HG03432 (cell line): ENCODE measurements around the gene PEX6.

Experiments
- ATAC-seq: cut with Tn5 transposase; IDR thresholded peaks from one replicate; pipeline ENCODE4 v1.9.1; 2021; ENCODE audit warnings: mild to moderate bottlenecking, moderate library complexity; ENCODE audit not compliant: unreplicated experiment

The PEX6 gene

DNA sequence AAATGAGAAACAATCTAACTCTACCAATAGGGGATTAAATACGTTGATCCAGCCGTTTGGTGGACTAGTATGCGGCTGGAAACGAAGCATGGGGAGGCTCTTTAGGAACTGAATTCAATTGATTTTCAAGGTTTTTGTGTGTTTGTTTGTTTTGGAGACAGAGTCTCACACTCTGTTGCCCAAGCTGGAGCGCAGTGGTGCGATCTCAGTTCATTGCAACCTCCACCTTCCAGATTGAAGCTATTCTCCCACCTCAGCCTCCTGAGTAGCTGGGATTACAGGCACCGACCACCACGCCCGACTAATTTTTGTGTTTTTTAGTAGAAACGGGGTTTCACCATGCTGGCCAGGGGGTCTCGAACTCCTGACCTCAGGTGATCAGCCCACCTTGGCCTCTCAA, 42.6 kb downstream of the PEX6 start:
- ATAC-seq, result no peak

GRCh38 chr6:42935322-42935721, 43.7 kb downstream of the PEX6 start:
- no peak for ATAC-seq

DNA sequence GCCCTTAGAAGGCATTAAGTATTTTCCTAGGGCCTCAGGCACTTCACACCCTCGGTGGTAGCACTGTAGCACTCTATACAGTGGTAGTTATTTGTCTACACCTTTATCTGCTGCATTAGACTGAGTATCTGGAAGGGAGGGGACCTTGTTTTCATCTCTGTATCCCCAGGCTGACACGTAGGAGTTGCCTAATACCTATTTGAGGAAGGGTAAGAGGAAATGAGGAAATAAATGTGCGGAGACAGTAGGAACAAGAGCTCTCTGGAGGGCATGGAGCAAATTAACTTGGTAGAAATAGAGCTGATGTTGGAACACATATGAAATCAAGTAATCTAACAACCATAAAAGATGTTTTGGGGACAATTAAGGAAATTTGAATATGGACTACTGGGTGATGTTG, 45.8 kb downstream of the PEX6 start:
- ATAC-seq, result no peak

DNA sequence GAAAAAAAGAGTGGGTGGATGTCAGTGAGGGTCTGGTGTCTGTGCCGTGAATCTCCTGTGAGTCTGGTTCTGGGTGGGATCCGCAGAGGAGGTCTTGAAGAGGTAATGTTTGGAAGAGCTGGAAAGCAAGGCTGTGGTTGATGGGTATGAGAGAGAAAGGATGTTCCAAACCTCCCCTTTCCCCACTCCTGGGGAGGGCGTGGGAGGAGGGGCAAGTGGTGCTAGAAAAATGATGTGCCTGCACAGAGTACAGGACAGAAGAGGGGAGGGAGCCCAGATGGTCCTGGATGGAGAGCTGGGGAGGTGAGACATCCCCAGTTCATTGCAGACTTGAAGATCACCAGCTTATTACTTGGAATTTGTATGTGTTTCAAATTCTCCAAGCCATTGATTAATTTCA, 46.6 kb downstream of the PEX6 start:
- no peak for ATAC-seq

DNA sequence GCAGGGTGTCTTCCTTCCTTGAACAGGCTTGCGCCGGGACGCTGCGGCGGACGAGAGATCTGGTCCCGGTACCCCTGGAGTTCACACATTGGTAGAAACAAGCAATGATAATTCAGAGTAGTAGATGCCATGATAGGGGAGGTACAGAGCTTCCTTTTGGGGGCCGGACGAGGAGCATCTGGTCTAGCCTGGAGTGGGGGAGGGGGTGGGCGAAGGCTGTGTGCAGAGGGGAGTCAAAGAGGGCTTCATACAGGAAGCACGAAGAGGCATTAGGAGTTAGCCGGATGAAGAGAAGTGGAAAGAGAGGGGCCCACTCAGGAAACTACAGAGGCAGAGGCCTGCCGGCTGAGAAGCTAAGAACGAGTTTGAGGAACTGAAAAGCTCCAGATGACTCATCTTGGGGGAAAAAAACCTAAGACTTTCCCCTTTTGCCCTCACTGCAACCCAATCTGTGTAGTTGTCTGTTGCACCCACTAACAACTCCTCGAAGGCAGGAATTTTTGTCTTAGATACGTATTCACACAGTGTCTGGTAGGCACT, 49.1 kb downstream of the PEX6 start:
- ATAC-seq, result peak; percentile 49

DNA sequence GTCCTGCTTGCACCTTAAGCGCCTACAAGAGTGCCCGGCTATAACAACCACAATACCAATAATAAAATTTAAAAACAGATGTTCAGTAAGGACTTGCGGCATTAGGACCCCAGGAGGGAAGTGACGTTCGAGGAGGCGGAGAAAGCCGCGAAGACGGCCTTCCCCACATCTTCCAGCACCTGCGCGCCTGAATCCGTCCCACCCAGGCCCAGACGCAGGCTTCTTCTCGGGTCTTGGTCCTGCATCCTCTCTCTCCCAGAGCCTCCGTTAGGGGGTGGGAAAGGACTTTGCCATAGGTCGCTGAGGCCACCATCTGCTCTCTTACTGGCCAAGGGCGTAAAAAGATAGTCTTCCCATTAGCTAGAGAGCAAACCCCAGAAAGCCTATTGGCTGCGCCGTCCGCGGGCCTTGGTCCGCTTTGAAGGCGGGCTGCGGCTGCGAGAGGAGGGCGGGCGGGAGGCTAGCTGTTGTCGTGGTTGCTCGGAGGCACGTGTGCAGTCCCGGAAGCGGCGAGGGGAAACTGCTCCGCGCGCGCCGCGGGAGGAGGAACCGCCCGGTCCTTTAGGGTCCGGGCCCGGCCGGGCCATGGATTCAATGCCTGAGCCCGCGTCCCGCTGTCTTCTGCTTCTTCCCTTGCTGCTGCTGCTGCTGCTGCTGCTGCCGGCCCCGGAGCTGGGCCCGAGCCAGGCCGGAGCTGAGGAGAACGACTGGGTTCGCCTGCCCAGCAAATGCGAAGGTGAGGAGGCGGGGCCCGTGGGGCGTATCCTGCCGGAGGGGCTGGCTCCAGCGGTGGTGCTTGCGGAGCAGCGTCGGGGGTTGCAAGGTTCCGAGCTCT, 49.8 kb downstream of the PEX6 start, which contains the start of gene CNPY3:
TSS of gene CNPY3 (plus strand) at position 495 of the 835 bp plus-strand sequence. CDS start at position 586, 91 bp downstream.
- peak; percentile 77 for ATAC-seq

DNA sequence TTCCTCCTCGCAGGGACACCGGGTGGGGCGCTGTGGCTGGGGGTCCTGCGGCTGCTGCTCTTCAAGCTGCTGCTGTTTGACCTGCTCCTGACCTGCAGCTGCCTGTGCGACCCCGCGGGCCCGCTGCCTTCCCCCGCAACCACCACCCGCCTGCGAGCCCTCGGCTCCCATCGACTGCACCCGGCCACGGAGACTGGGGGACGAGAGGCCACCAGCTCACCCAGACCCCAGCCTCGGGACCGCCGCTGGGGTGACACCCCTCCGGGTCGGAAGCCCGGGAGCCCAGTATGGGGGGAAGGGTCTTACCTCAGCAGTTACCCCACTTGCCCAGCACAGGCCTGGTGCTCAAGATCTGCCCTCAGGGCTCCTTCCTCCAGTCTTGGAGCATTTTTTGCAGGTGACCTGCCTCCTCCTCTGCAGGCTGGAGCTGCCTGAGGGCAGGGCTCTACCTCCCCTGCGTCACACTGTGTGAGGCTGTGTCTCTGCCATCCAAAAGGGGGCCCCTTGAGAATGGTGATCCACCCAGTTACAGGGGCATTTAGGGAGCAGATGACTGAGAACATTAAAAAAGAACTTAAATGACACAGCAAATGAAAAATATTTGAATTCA, 53.6 kb downstream of the PEX6 start:
- ATAC-seq, result no peak

DNA sequence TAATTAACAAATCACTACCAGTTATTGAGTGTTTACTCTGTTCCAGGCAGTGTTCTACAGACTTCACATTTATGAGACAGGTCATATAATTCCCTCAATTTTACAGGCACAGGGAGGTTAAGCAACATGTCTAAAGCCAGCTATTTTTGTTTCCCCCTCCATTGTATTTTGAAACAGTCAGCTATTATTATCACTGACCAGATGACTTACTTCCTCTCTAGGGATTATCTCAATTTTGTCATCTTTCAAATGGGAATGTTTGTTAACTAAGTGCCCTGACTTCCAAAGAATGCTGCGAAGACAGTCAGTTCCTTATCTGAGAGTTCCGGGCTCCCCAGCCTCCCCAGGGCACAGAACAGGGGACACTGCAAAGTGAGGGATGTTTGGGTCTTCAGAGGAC, 55.3 kb downstream of the PEX6 start:
- no peak for ATAC-seq

DNA sequence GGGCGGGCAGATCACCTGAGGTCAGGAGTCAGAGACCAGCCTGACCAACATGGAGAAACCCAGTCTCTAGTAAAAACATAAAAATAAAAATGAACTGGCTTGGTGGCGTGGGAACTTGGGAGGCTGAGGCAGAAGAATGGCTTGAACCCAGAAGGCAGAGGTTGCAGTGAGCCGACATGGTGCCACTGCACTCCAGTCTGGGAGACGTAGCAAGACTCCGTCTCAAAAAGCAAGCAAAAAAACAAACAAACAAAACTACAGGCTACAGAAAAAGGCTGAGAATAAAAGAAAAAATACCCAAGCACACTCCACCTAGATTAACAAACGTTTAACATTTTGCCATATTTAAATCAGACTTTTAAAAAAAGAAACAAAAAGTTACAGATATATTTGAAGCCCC, 57.2 kb downstream of the PEX6 start:
- no peak for ATAC-seq

DNA sequence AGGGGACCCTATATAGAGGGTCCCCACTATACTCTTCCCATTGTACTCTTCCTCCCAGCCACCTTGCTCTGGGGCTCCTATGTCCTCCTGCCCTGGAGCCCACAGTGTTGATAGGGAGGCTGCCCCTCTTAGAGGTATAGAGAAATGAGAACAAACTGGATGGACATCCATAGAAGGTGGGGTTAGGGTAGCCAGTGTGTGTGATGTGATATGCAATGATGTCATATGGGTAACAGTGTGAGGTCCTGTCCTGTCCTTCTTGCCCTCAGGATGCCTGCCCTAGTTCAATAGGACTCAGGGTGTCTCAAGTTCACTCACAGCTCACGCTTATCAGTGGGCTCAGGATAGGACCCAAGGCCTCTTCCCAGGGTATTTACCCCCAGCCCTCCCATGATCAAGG, 62.7 kb downstream of the PEX6 start:
- ATAC-seq, result no peak

- no peak for ATAC-seq
These were observed 63.2 kb downstream of the PEX6 start, which contains the start of gene PTCRA for GRCh38 chr6:42915732-42916131. TSS of gene PTCRA (plus strand) at chr6:42916053. CDS start at chr6:42916070, 17 bp downstream.

DNA sequence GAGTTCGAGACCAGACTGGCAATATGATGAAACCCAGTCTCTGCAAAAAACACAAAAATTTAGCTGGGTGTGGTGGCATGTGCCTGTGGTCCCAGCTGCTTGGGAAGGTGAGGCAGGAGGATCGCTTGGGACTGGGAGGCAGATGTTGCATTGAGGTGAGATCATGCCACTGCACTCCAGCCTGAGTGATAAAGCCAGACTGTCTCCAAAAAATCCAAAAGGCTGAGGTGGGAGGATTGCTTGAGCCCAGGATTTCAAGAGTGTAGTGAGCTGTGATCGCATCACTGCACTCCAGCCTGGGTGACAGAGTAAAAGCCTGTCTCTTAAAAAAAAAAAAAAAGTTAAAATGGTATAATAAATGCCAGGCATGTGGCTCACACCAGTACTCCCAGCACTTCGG, 64.4 kb downstream of the PEX6 start:
- no peak for ATAC-seq
